Nephron progenitor cell (in vitro differentiated cells): Measurements from ENCODE around the gene EVX1.

Experiments
- DNase-seq: peaks from one replicate; pipeline ENCODE4 v3.0.0; 2021
- H3K27ac Mint-ChIP-seq: 2 replicates; pipeline ENCODE4 v1.8.0; 2021; ENCODE audit warnings: mild to moderate bottlenecking, moderate library complexity, mixed read lengths
- H3K27me3 Mint-ChIP-seq: 2 replicates; pipeline ENCODE4 v1.8.0; 2021; ENCODE audit warnings: mild to moderate bottlenecking, low read depth, mixed read lengths; ENCODE audit not compliant: poor library complexity
- H3K36me3 Mint-ChIP-seq: 2 replicates; pipeline ENCODE4 v1.8.0; 2021; ENCODE audit warnings: low read depth, mixed read lengths
- H3K4me1 Mint-ChIP-seq: 2 replicates; pipeline ENCODE4 v1.8.0; 2021; ENCODE audit warnings: mixed read lengths
- H3K4me3 Mint-ChIP-seq: 2 replicates; pipeline ENCODE4 v1.8.0; 2021; ENCODE audit warnings: mild to moderate bottlenecking, moderate library complexity, mixed read lengths
- H3K9me3 Mint-ChIP-seq: 2 replicates; pipeline ENCODE4 v1.8.0; 2021; ENCODE audit warnings: mild to moderate bottlenecking, moderate library complexity, mixed read lengths
- TF ChIP-seq, protein P1 (sequence below): fragments of 200-600 bp; sonication (generic); IDR thresholded peaks from 2 replicates; pipeline ENCODE4 v1.5.0; 2021; ENCODE audit warnings: antibody characterized with exemption

EVX1 gene

DNA sequence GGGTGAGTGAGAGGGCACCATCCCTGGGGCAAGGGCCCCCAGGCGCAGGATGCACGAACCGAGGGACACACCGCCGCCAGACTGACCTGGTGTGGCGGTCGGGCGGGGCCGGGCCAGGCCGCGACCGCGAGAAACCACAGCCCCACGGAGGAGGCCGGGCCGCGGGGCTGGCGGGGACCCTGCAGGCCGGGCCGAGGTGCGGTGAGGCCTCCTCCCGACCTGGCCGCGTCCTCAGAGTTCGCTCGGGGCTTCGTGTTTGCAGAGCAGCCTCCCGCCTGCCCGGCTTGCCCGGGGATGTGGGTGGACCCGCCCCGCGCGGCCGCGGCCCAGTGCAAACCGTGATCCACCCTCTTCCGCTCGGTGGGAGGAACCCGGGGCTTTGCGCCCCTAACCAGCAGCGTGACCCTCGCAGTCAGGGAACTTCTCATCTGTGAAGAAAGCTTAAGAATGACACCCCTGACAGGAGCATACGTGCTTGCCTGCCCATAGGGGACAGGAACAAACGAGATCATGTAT lies 22.1 kb upstream of the EVX1 start:
- Mint-ChIP-seq H3K27me3 (peaks cover 100% of the 10 kb centered on the region), H3K9me3 (peaks cover 3% of the 10 kb centered on the region), H3K27ac (no peak overlapping the region), H3K36me3 (no peaks in the 10 kb centered on the region), H3K4me1 (peaks cover 5% of the 10 kb centered on the region), H3K4me3 (no peak overlapping the region)
- TF ChIP-seq, protein P1, sequence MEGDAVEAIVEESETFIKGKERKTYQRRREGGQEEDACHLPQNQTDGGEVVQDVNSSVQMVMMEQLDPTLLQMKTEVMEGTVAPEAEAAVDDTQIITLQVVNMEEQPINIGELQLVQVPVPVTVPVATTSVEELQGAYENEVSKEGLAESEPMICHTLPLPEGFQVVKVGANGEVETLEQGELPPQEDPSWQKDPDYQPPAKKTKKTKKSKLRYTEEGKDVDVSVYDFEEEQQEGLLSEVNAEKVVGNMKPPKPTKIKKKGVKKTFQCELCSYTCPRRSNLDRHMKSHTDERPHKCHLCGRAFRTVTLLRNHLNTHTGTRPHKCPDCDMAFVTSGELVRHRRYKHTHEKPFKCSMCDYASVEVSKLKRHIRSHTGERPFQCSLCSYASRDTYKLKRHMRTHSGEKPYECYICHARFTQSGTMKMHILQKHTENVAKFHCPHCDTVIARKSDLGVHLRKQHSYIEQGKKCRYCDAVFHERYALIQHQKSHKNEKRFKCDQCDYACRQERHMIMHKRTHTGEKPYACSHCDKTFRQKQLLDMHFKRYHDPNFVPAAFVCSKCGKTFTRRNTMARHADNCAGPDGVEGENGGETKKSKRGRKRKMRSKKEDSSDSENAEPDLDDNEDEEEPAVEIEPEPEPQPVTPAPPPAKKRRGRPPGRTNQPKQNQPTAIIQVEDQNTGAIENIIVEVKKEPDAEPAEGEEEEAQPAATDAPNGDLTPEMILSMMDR: no peak
- no peak for DNase-seq

- Mint-ChIP-seq H3K27me3 (peaks cover 100% of the 10 kb centered on the region), H3K36me3 (no peaks in the 10 kb centered on the region), H3K4me3 (no peak overlapping the region), H3K27ac (no peak overlapping the region), H3K4me1 (peaks cover 5% of the 10 kb centered on the region), H3K9me3 (peaks cover 3% of the 10 kb centered on the region)
- TF ChIP-seq, protein P1: no peak
- DNase-seq: no peak
Observed at GRCh38 chr7:27221201-27221797, 21.3 kb upstream of the EVX1 start.

DNA sequence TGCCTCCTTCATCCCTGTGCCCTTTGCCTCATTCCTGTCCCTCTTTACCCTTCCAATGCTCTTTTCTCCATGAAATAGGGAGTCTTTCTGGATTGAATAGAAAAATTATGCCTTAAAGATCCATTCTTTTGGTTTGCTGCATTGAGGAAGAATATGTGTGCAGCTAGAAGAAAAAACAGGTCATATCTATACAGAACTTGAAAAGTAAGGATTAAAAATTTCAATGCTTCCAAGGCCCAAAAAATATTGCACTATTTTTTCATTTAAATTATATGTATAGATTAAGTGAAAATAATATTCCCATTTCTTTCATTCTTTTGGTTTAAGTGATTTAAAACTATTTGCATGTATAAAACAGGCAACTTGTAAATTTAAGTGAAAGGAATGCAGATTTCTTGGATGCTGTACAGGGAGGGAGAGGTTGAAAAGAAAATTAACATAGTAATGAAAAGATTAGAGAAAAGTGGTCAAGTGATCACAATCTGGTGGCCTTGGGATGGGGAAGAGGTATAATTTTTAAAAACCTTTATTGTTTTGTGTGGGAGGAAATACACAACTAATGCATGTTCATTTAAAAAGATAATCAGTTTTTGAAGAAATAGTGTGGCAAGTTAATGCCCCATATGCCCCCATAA lies 18.5 kb upstream of the EVX1 start:
- TF ChIP-seq, protein P1: no peak
- Mint-ChIP-seq H3K4me3 (no peak overlapping the region), H3K27ac (no peak overlapping the region), H3K9me3 (peaks cover 3% of the 10 kb centered on the region), H3K4me1 (peaks cover 5% of the 10 kb centered on the region), H3K27me3 (peaks cover 96% of the 10 kb centered on the region), H3K36me3 (no peaks in the 10 kb centered on the region)
- DNase-seq: no peak

- Mint-ChIP-seq H3K36me3 (no peaks in the 10 kb centered on the region), H3K9me3 (peaks cover 3% of the 10 kb centered on the region), H3K4me1 (peaks cover 5% of the 10 kb centered on the region), H3K27ac (no peak overlapping the region), H3K27me3 (peaks cover 92% of the 10 kb centered on the region), H3K4me3 (peak overlapping the region; percentile 79)
- peak; percentile 60 for DNase-seq
- TF ChIP-seq, protein P1: no peak
Observed at GRCh38 chr7:27224983-27225934, 17.3 kb upstream of the EVX1 start.

GRCh38 chr7:27229448-27229847 lies 13.2 kb upstream of the EVX1 start:
- H3K27ac Mint-ChIP-seq: no peak overlapping the region
- no peak overlapping the region for H3K4me3 Mint-ChIP-seq
- TF ChIP-seq, protein P1: no peak
- H3K9me3 Mint-ChIP-seq: no peaks in the 10 kb centered on the region
- H3K27me3 Mint-ChIP-seq: peaks cover 63% of the 10 kb centered on the region
- no peak for DNase-seq
- peaks cover 5% of the 10 kb centered on the region for H3K4me1 Mint-ChIP-seq
- no peaks in the 10 kb centered on the region for H3K36me3 Mint-ChIP-seq
